NB4 (cell line): ENCODE data around the gene FSCB.
"Not testable (repeated sequence)": the region's sequence is repeated elsewhere in the genome, so short reads cannot be mapped to it uniquely, and the experiment has no call there.

Source experiments
- MYC ChIP-seq: IDR thresholded peaks from 2 replicates; pipeline ENCODE4 v1.6.1; 2011; ENCODE audit warnings: low read depth, low read length
- POLR2A ChIP-seq: IDR thresholded peaks from 2 replicates; pipeline ENCODE4 v1.6.1; 2011; ENCODE audit warnings: mild to moderate bottlenecking; ENCODE audit not compliant: insufficient read length; ENCODE audit errors: extremely low read depth
- TF ChIP-seq, protein P1 (sequence below): IDR thresholded peaks from one replicate; pipeline ENCODE4 v1.5.1; 2012; ENCODE audit warnings: low read depth, low read length
- TF ChIP-seq, protein P2 (sequence below): IDR thresholded peaks from 2 replicates; pipeline ENCODE4 v1.6.1; 2011; ENCODE audit warnings: low read depth, low read length

GRCh38 chr14:44515668-44516067 is 8.6 kb upstream of the FSCB start:
- not testable (repeated sequence) for TF ChIP-seq POLR2A, MYC
- TF ChIP-seq, protein P1, sequence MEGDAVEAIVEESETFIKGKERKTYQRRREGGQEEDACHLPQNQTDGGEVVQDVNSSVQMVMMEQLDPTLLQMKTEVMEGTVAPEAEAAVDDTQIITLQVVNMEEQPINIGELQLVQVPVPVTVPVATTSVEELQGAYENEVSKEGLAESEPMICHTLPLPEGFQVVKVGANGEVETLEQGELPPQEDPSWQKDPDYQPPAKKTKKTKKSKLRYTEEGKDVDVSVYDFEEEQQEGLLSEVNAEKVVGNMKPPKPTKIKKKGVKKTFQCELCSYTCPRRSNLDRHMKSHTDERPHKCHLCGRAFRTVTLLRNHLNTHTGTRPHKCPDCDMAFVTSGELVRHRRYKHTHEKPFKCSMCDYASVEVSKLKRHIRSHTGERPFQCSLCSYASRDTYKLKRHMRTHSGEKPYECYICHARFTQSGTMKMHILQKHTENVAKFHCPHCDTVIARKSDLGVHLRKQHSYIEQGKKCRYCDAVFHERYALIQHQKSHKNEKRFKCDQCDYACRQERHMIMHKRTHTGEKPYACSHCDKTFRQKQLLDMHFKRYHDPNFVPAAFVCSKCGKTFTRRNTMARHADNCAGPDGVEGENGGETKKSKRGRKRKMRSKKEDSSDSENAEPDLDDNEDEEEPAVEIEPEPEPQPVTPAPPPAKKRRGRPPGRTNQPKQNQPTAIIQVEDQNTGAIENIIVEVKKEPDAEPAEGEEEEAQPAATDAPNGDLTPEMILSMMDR = not testable (repeated sequence)
- TF ChIP-seq, protein P2, sequence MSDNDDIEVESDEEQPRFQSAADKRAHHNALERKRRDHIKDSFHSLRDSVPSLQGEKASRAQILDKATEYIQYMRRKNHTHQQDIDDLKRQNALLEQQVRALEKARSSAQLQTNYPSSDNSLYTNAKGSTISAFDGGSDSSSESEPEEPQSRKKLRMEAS = not testable (repeated sequence)
